Measurements from ENCODE around the gene FRYL.

DNA sequence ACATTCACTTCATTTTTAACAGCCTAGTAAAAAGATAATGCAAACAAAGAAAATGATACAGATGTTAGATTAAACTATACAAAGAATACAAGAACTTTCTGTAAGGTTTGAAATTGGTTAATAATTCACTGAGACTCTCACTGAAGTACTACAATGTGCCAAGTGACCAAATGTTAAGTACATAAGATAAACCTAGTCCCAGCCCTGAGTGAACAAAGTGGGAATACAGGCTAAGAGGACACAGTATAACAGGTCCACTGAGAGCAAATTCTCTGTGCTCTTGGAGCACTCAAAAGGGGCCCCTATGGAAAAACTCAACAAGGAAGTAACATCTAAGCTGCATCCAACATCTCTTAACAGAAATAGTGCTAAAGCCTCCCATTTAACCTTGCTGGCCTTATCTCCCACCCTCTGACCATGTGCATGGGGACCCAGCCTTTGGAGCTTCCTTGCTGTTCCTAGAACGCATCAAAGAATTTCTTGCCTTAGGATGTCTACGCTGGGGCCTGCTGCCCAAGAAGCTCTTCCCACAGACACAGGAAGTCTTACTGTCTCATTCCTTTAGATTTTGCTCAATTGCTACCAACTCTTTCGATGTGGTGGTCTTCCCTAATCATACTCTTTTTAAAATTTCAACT is 176.6 kb downstream of the FRYL start:
- TF ChIP-seq, protein P1, sequence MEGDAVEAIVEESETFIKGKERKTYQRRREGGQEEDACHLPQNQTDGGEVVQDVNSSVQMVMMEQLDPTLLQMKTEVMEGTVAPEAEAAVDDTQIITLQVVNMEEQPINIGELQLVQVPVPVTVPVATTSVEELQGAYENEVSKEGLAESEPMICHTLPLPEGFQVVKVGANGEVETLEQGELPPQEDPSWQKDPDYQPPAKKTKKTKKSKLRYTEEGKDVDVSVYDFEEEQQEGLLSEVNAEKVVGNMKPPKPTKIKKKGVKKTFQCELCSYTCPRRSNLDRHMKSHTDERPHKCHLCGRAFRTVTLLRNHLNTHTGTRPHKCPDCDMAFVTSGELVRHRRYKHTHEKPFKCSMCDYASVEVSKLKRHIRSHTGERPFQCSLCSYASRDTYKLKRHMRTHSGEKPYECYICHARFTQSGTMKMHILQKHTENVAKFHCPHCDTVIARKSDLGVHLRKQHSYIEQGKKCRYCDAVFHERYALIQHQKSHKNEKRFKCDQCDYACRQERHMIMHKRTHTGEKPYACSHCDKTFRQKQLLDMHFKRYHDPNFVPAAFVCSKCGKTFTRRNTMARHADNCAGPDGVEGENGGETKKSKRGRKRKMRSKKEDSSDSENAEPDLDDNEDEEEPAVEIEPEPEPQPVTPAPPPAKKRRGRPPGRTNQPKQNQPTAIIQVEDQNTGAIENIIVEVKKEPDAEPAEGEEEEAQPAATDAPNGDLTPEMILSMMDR (IDR thresholded peaks at IDR 0.05) = no peak
- TF ChIP-seq POLR2A (IDR thresholded peaks at IDR 0.05) = no peak
